HG03558 (cell line): ENCODE measurements around the gene NRIP2.

ENCODE experiments used
- ATAC-seq: cut with Tn5 transposase; IDR thresholded peaks from one replicate; pipeline ENCODE4 v1.9.1; 2021; ENCODE audit warnings: moderate number of reproducible peaks; ENCODE audit not compliant: unreplicated experiment; ENCODE audit errors: extremely low read depth

The NRIP2 gene

DNA sequence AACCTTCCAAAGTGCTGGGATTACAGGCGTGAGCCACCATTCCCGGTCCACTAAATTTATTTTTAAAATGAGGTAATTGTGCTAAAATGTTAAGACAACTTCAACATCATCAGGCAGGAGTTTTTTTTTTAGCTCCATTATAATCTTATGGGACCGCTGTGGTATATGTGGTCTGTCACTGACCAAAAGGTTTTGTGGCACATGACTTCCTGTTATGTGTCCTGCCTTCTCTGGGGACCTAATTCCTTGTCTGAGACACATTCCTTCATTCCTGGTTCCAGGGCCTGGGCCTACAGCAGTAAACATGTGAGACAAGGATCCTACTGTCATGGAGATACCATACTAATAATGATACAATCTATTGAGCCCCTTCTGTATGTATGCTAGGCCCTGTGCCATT, 17.1 kb upstream of the NRIP2 start:
- no peak for ATAC-seq

DNA sequence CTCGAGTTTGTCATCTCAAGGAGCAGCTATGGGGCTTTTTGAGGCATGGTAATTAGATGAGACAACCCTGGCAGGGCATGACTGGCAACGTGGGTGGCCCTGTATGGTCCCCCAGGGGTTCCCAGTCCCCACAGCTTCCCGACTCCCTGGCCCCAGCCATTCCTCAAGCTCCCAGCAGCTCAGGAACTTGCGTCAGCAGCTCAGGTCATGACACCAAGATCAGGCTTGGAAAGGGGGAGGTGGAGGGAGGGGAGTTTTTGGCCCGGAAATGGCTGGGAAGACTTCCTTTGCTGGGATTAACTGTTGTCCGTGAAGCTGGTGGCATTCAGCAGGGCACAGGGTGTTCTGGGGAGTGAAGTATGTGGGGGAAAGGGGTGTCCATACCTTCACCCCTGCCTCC, 10.4 kb upstream of the NRIP2 start:
- no peak for ATAC-seq

GRCh38 chr12:2844786-2845185, 10.0 kb upstream of the NRIP2 start:
- ATAC-seq, result no peak

DNA sequence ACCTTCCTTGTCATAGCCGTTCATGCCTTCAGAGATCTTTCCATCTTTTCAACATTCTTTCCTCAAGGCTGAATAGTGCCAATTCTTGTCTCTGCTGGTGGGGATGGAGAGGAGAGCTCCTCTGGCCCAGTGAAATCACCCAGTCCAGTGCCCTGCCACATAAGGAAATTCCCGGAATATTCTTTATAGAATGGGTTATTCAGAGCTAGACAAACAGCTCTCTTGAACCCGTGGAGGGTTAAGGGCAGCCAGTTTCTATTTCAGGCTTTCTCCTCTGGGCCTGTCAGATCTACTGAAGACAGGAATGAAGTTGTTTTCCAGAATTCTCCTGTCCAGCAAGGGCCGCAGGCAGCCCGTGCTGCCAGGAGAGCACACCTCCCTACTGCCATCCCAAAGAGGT, 8.1 kb upstream of the NRIP2 start:
- no peak for ATAC-seq

DNA sequence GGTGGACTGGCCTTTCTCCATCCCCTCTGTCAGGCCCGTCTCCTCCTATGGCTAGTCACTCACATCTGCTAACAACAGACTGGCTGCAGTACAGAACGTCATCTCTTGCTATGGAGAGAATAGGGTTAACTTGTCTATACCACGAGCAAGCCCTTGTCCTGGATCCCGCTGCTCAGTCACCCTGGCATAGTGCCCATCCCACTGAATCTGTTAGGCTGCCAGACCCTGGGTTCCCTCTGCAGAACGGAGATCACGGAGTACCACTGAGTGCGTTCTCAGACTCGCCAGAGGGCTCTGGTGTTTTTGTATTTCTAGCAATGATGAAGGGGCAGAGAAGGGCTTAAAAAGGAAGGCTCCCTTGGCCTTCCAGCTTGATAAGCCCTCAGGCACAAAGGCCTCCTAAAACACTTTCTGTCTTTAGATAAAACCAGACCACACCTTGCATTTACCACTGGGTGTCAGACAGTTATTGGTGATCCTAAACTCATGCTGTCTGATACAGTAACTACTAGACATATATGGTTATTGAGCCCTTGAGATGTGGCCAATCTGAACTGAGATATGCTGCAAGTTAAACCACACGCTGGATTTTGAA, 6.3 kb upstream of the NRIP2 start:
- ATAC-seq, result no peak

DNA sequence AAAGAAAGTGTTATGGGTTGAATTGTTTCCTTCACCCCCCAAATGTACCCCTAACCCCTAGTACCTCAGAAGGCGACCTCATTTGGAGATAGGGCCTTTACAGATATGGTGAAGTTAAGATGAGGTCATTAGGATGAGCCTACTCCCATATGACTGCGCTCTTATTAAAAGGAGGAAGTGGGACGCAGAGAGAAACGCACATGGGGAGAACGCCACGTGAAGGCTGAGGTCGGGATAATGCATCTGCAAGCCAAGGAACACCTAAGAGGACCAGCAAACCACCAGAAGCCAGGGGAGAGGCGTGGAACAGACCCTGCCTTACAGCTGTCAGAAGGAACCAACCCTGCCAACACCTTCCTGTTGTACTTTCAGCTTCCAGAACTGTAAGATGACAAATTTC, 1.7 kb upstream of the NRIP2 start:
- no peak for ATAC-seq

- no peak for ATAC-seq
Observed at GRCh38 chr12:2835691-2836403, 1.0 kb upstream of the NRIP2 start.

DNA sequence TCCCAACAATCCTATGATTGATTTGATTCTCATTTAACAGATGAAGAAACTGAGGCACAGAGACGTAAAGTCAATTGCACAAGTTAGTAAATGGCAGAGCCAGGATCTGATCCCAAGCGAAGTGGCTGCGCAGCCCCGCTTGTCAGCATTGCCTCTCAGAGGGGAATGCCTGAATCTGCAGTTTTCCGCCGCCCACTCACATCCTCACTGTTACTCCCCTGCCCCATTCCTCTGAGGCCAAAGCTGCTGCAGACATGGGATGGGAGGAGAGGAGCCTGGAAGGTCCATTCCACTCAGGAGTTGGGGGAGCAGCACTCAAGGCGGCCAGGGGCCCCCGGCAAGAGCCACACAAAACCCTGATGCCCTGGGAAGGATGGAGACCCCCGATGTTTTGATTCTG, 1.0 kb downstream of the NRIP2 start:
- no peak for ATAC-seq

GRCh38 chr12:2833327-2833726, 1.5 kb downstream of the NRIP2 start:
- ATAC-seq, result no peak

GRCh38 chr12:2832550-2833127, 2.2 kb downstream of the NRIP2 start:
- ATAC-seq, result no peak

DNA sequence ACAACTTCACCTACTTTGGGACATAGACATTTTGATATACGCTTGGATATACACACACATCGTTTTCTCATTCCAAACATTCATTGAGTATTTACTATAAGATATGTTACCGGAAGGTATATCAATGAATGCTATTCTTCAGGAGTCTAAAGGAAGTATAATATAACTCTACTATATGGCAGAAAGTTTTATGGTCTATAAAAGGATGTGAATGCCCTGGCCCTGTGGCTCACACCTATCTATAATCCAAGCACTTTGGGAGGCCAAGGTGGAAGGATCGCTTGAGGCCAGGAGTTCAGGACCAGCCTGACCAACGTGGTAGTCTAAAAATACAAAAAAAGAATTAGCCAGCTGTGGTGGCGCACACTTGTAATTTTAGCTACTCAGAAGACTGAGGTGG, 5.6 kb downstream of the NRIP2 start:
- no peak for ATAC-seq

DNA sequence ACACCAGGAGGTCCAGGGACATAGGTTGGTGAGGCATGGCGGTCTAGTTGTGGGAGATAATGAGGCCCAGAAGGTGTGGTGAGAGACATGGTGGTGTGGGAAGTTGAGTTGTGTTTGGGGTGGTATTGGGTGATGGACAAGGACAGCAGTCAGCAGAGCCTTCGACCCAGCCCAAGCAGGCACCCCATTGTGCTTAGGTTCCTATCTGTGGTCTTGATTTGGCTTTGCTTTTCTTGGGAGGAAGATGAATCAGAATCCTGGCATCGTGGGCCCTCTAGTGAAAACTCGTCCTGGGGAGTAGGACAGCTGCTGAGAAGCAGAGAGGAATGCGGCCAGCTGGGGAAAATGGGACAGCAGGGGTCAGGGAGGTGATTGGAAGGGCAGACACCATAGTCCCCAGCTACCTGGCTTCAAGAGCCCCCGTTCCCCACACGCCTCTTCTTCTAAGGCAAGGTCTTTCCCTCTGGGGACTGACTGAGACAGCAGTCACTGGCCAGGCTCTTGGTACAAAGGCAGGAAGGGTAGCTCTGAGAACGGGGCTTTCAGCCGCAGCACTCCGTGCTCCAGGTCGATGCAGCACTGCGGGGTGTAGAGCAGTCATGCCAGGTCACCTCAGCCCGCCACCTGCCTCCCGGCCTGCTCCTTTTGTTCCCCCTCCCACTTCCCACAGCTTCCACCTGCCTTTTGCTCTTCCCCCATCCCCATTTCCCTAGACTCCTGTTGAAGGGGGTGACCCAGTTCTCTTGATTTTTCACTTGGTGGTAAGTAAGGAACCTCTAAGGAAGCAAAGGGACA, 7.9 kb downstream of the NRIP2 start:
- no peak for ATAC-seq

DNA sequence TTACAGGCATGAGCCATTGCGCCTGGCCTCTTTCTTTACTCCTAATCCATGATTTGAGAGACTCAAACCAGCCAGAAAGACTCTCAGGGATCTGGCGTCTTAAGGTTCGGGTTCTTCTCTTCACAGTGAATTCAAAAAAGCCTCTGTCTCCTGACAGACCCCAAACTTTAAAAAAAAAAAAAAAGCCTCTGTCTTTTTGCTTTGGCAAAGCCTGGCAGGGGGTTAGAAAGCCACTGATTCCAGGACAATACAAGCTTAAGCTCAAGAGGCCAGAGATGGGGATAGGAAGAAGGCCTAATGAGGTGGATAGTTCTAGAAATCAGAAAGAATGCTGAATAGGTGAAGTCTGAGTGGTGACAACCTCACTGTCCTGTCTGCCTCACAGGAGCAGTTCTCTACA, 8.8 kb downstream of the NRIP2 start:
- ATAC-seq, result no peak

- ATAC-seq, result no peak
Observed at GRCh38 chr12:2825132-2825531, 9.7 kb downstream of the NRIP2 start.

DNA sequence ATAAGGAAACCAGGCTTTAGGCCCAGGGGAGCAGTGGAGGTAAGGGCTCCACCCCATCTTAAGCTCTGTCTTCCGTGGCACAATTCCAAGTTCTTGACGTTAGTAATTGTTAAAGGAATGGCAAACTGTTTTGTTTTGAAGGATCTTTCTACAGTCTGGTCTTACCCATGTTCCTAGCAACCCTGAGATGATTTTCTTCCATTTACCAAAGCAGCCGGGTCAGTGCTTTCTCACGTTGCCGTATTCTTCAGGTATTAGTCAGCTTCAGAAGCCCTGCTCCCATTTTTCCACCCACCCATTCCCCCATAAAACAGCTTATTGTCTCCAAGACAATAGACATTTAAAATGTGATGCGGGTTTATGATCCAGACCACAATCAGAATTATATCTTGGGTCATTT, 10.3 kb downstream of the NRIP2 start:
- no peak for ATAC-seq

GRCh38 chr12:2823483-2823882, 11.4 kb downstream of the NRIP2 start:
- no peak for ATAC-seq

- ATAC-seq, result no peak
Observed at GRCh38 chr12:2820432-2820831, 14.4 kb downstream of the NRIP2 start.

GRCh38 chr12:2819810-2820209, 15.0 kb downstream of the NRIP2 start:
- no peak for ATAC-seq

DNA sequence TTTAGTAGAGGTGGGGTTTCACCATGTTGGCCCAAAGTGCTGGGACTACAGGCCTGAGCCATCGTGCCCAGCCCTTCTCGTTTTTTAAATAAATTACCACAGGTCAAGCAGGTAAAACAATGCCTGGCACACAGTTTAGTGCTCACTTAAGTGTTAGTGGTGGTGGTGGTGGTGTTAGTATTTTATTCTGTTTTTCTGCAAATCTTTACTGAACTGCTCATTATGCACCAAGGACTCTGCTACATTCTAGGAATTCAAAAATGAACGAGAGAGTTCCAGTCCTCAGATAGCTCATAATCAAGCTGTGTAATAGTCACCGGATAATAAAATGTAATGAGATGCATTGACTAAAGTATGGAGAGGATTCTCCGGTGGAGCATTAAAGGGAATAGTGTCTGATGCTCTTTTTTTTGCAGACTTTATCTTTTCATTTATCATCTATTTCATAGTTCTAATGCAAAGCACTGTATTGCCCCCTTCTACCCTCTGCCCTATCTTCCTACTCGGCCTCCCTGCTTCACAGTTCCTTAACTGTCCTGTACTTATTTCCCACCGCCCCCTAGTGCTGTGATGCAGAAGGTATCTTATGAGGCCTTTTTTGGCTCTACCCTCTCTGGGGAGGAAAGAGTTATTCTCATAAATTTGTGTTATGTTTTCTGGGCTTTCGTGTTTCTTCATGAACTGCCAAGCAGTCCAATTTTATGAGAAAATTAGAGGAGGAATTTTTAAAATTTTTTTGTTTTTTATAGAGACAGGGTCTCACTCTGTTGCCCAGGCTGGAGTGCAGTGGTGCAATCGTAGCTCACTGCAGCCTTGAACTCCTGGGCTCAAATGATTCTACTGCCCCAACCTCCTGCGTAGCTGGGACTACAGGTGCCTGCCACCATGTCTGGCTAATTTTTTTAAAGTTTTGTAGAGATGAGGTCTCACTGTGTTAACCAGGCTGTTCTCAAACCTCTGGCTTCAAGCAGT, 21.3 kb downstream of the NRIP2 start:
- no peak for ATAC-seq
